ENCODE measurements around the gene CD52. TPM values are rescaled to one million over a fixed set of nuclear protein-coding genes. Genes with fewer than 3 reads are reported as not detected.

The CD52 gene
- polyA plus RNA-seq, 1 of the 3 experiments (the other 2 are of a cell fraction) = not detected

- no peak overlapping the region for H3K27ac ChIP-seq (ENCODE audit: low read depth in 2 of 2, low read length in 1 of 2)
- no peaks in the 10 kb centered on the region; a peak in 1 of 4 replicates for H3K4me1 ChIP-seq (ENCODE audit: control insufficient read depth in 1 of 2, insufficient read depth in 2 of 2, low read depth in 1 of 2, low read length in 1 of 2)
- WGBS (ENCODE audit: low lambda C conversion rate) = 63% methylated on average over 14 of the region's 52 CpGs
- H3K9me2 ChIP-seq = no peaks in the 10 kb centered on the region
- TF ChIP-seq TAF1 (IDR thresholded peaks at IDR 0.05; ENCODE audit: borderline replicate concordance, low read depth, low read length) = no peak
- no peak for TF ChIP-seq RAD21 (IDR thresholded peaks at IDR 0.05; ENCODE audit: low read length)
- no peak for TF ChIP-seq EZH2phosphoT487 (IDR thresholded peaks at IDR 0.05; ENCODE audit: borderline replicate concordance, low read depth)
- no peak for TF ChIP-seq FOSL2 (IDR thresholded peaks at IDR 0.05; ENCODE audit: borderline replicate concordance, low read depth)
- TF ChIP-seq IRF3 (IDR thresholded peaks at IDR 0.05; ENCODE audit: low read depth, low read length) = no peak
- TF ChIP-seq PBX3 (IDR thresholded peaks at IDR 0.05) = no peak
- TF ChIP-seq FOXM1 (IDR thresholded peaks at IDR 0.05; ENCODE audit: low read depth) = no peak
- TF ChIP-seq CHD2 (IDR thresholded peaks at IDR 0.05; ENCODE audit: low read length, partially characterized antibody) = no peak
- no peak for TF ChIP-seq USF2 (IDR thresholded peaks at IDR 0.05; ENCODE audit: borderline replicate concordance, low read depth, low read length)
- no peak for TF ChIP-seq NRF1 (IDR thresholded peaks at IDR 0.05; ENCODE audit: low read depth, low read length)
- no peak for TF ChIP-seq MXI1 (IDR thresholded peaks at IDR 0.05; ENCODE audit: low read depth, low read length)
- no peak for TF ChIP-seq SIN3A (IDR thresholded peaks at IDR 0.05; ENCODE audit: borderline replicate concordance, low read depth, low read length)
- no peak for TF ChIP-seq GATA2 (CRISPR knock-in tag; IDR thresholded peaks at IDR 0.05)
- no peak for TF ChIP-seq TCF12 (IDR thresholded peaks at IDR 0.05)
- no peak for TF ChIP-seq FOXJ3 (CRISPR knock-in tag; IDR thresholded peaks at IDR 0.05)
- no peak overlapping the region; the same call in 1 of the 2 replicates for H3K9ac ChIP-seq
- peak; percentile 91 for DNase-seq
- H3K79me2 ChIP-seq (ENCODE audit: insufficient read depth) = no peaks in the 10 kb centered on the region
- H3K9me3 ChIP-seq = no peaks in the 10 kb centered on the region
- no peaks in the 10 kb centered on the region for H3K27me3 ChIP-seq (ENCODE audit: insufficient read depth)
- POLR2A ChIA-PET = no interaction called here
- CTCF ChIA-PET = interaction anchor here (1.1 to 2.3 kb wide), 3 partner anchors 22 to 80 kb away, joined by 5 to 6 read pairs (median 5); no protein-coding TSS in a partner anchor
- H3F3A ChIP-seq (replicated peaks; ENCODE audit: insufficient read depth) = no peaks in the 10 kb centered on the region
- peak overlapping the region; percentile 81 for H3K4me2 ChIP-seq
- H4K20me1 ChIP-seq (ENCODE audit: insufficient read depth) = no peaks in the 10 kb centered on the region
- peak overlapping the region; percentile 61 to 65 for H3K4me3 ChIP-seq (ENCODE audit: low read depth in 2 of 2, low read length in 1 of 2)
- peak overlapping the region; percentile 91; the same call in 1 of the 2 replicates for H2AFZ ChIP-seq (ENCODE audit: low read depth)
- no peaks in the 10 kb centered on the region for H3K36me3 ChIP-seq (replicated peaks in 1 of 2; ENCODE audit: control insufficient read depth in 1 of 2, insufficient read depth in 2 of 2, low read length in 1 of 2)
These were observed 18.9 kb downstream of the CD52 start for GRCh38 chr1:26336477-26337205.
